Measurements from ENCODE around the gene CCDC6.
"Not testable (repeated sequence)": the region's sequence is repeated elsewhere in the genome, so short reads cannot be mapped to it uniquely, and the experiment has no call there.

DNA sequence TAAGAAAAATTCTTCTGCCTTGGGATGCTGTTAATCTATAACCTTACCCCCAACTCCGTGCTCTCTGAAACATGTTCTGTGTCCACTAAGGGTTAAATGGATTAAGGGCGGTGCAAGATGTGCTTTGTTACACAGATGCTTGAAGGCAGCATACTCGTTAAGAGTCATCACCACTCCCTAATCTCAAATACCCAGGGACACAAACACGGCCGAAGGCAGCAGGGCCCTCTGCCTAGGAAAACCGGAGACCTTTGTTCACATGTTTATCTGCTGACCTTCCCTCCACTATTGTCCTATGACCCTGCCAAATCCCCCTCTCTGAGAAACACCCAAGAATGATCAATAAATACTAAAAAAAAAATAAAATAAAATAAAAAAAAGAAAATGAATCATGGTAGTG lies 161.6 kb downstream of the CCDC6 start:
- not testable (repeated sequence) for TF ChIP-seq CTCF (IDR thresholded peaks at IDR 0.05; ENCODE audit: control extremely low read depth in 1 of 3, insufficient read depth in 1 of 3, low read depth in 1 of 3, low read length in 3 of 3); USF2 (IDR thresholded peaks at IDR 0.05; ENCODE audit: low read length); CBX8 (IDR thresholded peaks at IDR 0.05; ENCODE audit: borderline replicate concordance, low read depth, low read length); BRCA1 (IDR thresholded peaks at IDR 0.05; ENCODE audit: low read depth, low read length); JUN (IDR thresholded peaks at IDR 0.05; ENCODE audit: low read depth, low read length)

All from H1 (cell line).